Vagina (tissue), 2 donors: Measurements from ENCODE around the gene CHPF.

Source experiments
- POLR2A ChIP-seq, 2 donors: fragments of 450-650 bp; IDR thresholded peaks; one replicate each; pipeline ENCODE4 v1.6.1; 2017; ENCODE audit warnings: antibody characterized with exemption in 2 of 2, mild to moderate bottlenecking in 2 of 2, moderate library complexity in 2 of 2
- TF ChIP-seq, protein P1 (sequence below), 3 experiments: fragments of 450-650 bp in 2 of 3; fragments of 200-600 bp in 1 of 3; sonication (generic) in 1 of 3; IDR thresholded peaks; one replicate each; pipeline ENCODE4 v1.5.1; 2017 to 2019; ENCODE audit warnings: antibody characterized with exemption in 3 of 3, mild to moderate bottlenecking in 2 of 3, moderate library complexity in 2 of 3

DNA sequence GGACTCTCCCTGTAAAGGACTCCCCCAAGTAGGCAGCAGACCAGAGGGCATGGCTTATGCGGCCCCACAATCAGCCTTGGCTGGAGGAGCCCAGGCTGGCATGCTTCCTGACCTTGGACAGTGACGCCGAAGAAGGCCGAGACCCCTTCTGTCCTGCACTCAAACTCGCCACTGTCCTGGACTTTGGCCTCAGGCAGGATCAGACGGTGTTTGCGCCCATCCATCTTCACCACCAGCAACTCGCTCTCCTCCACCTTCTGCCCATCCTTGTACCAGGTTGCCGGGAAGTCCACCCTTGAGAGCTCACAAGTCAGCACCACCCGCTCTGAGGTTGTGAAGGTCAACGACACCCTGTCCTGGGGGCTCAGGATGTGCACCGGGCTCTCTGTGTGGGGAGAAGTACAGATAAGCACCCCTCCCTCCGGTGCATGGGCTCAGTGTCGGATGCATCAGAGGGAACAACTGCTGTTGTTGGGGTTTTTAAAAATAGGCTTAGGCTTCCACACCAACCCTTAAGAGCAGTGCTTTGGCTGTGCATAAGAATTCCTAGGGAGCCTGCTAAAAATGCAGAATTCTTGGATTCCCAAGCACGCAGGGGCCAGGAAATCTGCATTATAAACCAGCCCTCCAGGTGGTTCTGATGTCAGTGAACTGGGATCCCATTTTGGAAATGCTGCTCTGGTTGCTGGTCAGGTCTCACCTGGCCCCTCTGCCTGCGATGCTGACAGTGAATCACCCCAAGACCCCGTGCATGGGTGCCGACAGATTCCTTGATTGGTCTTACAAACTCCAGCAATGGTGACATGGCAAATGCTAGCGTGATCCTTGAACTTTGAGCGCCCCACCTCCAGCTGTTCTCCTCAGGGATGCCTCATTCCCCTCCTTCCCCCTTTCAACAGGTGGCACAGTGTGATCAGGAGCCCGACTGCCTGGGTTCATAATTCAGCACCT lies 21.8 kb upstream of the CHPF start:
- no peak for TF ChIP-seq POLR2A (IDR thresholded peaks at IDR 0.05)
- TF ChIP-seq, protein P1, sequence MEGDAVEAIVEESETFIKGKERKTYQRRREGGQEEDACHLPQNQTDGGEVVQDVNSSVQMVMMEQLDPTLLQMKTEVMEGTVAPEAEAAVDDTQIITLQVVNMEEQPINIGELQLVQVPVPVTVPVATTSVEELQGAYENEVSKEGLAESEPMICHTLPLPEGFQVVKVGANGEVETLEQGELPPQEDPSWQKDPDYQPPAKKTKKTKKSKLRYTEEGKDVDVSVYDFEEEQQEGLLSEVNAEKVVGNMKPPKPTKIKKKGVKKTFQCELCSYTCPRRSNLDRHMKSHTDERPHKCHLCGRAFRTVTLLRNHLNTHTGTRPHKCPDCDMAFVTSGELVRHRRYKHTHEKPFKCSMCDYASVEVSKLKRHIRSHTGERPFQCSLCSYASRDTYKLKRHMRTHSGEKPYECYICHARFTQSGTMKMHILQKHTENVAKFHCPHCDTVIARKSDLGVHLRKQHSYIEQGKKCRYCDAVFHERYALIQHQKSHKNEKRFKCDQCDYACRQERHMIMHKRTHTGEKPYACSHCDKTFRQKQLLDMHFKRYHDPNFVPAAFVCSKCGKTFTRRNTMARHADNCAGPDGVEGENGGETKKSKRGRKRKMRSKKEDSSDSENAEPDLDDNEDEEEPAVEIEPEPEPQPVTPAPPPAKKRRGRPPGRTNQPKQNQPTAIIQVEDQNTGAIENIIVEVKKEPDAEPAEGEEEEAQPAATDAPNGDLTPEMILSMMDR (IDR thresholded peaks at IDR 0.05), result no peak
